ENCODE data around the gene ANKRD24. TPM values are rescaled to one million over a fixed set of nuclear protein-coding genes. Genes with fewer than 3 reads are reported as not detected.
A peak's percentile ranks its signal among the peaks of the same experiment; 100 is the strongest.

ANKRD24 gene
- total RNA-seq, 3 donors from 2014 or later (not counting 1 experiment from before 2014, with no cell fraction given) = 0.65 to 2.2 (median 0.71) TPM

DNA sequence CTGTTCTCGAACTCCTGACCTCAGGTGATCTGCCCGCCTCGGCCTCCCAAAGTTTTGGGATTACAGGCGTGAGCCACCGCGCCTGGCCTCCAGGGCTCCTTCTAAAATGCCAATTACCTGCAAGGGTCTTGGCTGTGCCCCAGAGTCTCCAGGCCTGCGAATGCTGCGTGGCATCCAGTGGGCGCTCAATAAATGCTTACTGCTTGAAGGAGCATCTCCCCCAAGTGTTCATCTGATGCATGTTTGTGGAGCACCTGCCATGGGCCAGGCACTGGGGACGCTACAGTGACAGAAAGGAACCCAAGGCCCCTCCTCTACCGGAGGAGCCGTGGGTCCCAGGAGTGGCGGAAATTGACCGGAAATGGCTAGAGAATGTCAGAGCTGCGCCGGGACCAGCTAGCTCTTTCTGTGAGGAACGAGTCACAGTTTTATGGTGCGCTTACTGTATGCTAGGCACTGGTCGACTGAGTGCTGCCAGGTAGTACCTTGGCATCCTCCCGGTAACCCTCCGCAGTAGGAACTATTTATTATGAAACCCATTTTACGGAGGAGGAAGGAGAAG lies 14.2 kb downstream of the ANKRD24 start:
- peaks cover 38 to 47% of the 10 kb centered on the region in 2 donors for H3K27me3 Mint-ChIP-seq (ENCODE audit: low read depth in 2 of 2)
- intact Hi-C loops (cut with micrococcal nuclease) = no loop called here
- Histone ChIP-seq H3K4me1 (ENCODE audit: control insufficient read depth, insufficient read depth, low read length) (no peaks in the 10 kb centered on the region), H3K36me3 (ENCODE audit: control insufficient read depth, insufficient read depth, low read length) (no peaks in the 10 kb centered on the region), H3K27ac (ENCODE audit: low read length) (no peak overlapping the region), H3K4me3 (ENCODE audit: low read length) (no peak overlapping the region), H3K9me3 (ENCODE audit: control insufficient read depth, insufficient read depth, low read length) (no peaks in the 10 kb centered on the region), H3K27me3 (ENCODE audit: control insufficient read depth, insufficient read depth, low read length) (peaks cover 16% of the 10 kb centered on the region)
- no peak for ATAC-seq
- 90% methylated on average over 22 of the region's 22 CpGs for WGBS (ENCODE audit: insufficient coverage)
- peaks cover 0 to 12% of the 10 kb centered on the region in 2 donors for H3K4me1 Mint-ChIP-seq
- H3K36me3 Mint-ChIP-seq = no peaks in the 10 kb centered on the region
- no peak overlapping the region for H3K27ac Mint-ChIP-seq
- DNase-seq = no peak
- TF ChIP-seq, protein P1, sequence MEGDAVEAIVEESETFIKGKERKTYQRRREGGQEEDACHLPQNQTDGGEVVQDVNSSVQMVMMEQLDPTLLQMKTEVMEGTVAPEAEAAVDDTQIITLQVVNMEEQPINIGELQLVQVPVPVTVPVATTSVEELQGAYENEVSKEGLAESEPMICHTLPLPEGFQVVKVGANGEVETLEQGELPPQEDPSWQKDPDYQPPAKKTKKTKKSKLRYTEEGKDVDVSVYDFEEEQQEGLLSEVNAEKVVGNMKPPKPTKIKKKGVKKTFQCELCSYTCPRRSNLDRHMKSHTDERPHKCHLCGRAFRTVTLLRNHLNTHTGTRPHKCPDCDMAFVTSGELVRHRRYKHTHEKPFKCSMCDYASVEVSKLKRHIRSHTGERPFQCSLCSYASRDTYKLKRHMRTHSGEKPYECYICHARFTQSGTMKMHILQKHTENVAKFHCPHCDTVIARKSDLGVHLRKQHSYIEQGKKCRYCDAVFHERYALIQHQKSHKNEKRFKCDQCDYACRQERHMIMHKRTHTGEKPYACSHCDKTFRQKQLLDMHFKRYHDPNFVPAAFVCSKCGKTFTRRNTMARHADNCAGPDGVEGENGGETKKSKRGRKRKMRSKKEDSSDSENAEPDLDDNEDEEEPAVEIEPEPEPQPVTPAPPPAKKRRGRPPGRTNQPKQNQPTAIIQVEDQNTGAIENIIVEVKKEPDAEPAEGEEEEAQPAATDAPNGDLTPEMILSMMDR (IDR thresholded peaks at IDR 0.05) = no peak
- no peak overlapping the region for H3K4me3 Mint-ChIP-seq
- peaks cover 0 to 6% of the 10 kb centered on the region in 2 donors for H3K9me3 Mint-ChIP-seq

DNA sequence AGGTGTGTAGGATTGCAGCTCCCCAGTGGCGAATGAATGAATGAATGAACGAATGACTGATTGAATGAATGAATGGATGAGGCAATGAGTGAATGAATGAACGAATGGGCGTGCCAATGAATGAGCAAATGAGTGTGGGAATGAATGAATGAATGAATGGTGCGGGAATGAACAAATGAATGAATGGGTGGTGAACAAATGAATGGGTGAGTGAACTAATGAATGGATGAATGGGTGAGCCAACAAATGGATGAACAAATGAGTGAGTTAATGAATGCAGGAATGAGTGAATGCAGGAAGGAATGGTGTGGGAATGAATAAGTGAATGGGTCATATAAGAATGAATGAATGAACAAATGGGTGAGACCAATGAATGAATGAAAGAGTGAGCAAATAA lies 14.7 kb downstream of the ANKRD24 start:
- TF ChIP-seq, protein P1 (IDR thresholded peaks at IDR 0.05) = no peak
- H3K9me3 ChIP-seq (ENCODE audit: control insufficient read depth, insufficient read depth, low read length) = no peaks in the 10 kb centered on the region
- Mint-ChIP-seq H3K4me3 (no peak overlapping the region), H3K9me3 (peaks cover 0 to 6% of the 10 kb centered on the region in 2 donors), H3K27ac (no peak overlapping the region), H3K36me3 (no peaks in the 10 kb centered on the region), H3K27me3 (ENCODE audit: low read depth in 2 of 2) (peaks cover 38 to 47% of the 10 kb centered on the region in 2 donors), H3K4me1 (peaks cover 0 to 12% of the 10 kb centered on the region in 2 donors)
- ATAC-seq = no peak
- H3K27me3 ChIP-seq (ENCODE audit: control insufficient read depth, insufficient read depth, low read length) = peaks cover 16% of the 10 kb centered on the region
- no peak overlapping the region for H3K27ac ChIP-seq (ENCODE audit: low read length)
- no peak for DNase-seq
- H3K36me3 ChIP-seq (ENCODE audit: control insufficient read depth, insufficient read depth, low read length) = no peaks in the 10 kb centered on the region
- H3K4me3 ChIP-seq (ENCODE audit: low read length) = no peak overlapping the region
- 81% methylated on average over 5 of the region's 5 CpGs for WGBS (ENCODE audit: insufficient coverage)
- intact Hi-C loops (cut with micrococcal nuclease) = no loop called here
- H3K4me1 ChIP-seq (ENCODE audit: control insufficient read depth, insufficient read depth, low read length) = no peaks in the 10 kb centered on the region

DNA sequence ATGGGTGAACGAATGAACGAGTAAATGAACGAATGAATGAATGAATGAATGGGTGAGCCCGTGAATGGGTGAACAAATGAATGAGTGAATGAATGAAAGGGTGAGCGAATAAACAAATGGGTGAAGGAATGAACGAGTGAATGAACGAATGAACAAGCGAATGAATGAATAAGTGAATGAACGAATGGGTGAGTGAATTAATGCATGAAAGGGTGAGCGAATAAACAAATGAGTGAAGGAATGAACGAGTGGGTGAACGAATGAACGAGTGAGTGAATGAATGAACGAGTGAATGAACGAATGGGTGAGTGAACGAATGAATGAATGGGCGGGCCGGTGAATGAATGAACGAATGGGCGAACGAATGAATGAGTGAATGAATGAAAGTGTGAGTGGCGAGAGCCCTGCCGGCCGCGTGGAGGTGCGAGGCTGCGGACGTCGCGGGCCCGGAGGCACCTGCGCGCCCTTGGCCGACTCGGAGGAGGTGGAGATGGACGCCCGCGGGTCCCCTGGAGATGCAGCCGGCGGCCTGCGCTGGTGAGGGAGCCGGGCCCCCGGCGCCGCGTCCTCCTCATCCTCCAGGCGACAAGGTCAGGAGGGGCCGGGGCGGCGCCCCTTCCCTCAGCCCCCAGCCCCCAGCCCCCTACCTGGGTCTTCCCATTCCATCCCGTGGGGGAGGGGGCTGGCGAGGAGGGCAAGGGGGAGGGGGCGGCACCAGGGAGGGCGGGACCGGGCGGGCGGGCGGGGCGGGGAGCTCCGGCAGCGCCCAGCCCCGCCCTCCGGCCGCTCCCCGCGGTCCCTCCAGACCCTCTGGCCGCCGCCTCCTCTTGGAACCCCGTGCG lies 15.4 kb downstream of the ANKRD24 start:
- Mint-ChIP-seq H3K4me3 (no peak overlapping the region), H3K27ac (no peak overlapping the region), H3K9me3 (peaks cover 0 to 6% of the 10 kb centered on the region in 2 donors), H3K4me1 (peaks cover 0 to 12% of the 10 kb centered on the region in 2 donors), H3K36me3 (no peaks in the 10 kb centered on the region), H3K27me3 (ENCODE audit: low read depth in 2 of 2) (peaks cover 38 to 47% of the 10 kb centered on the region in 2 donors)
- H3K4me1 ChIP-seq (ENCODE audit: control insufficient read depth, insufficient read depth, low read length) = no peaks in the 10 kb centered on the region
- ATAC-seq (peak in 1 of 3 donors; percentile 34), DNase-seq (no peak)
- intact Hi-C loops (cut with micrococcal nuclease) = no loop called here
- WGBS (ENCODE audit: insufficient coverage) = 17% methylated on average over 66 of the region's 70 CpGs
- no peak overlapping the region for H3K27ac ChIP-seq (ENCODE audit: low read length)
- H3K9me3 ChIP-seq (ENCODE audit: control insufficient read depth, insufficient read depth, low read length) = no peaks in the 10 kb centered on the region
- H3K36me3 ChIP-seq (ENCODE audit: control insufficient read depth, insufficient read depth, low read length) = no peaks in the 10 kb centered on the region
- peaks cover 16% of the 10 kb centered on the region for H3K27me3 ChIP-seq (ENCODE audit: control insufficient read depth, insufficient read depth, low read length)
- H3K4me3 ChIP-seq (ENCODE audit: low read length) = no peak overlapping the region
- TF ChIP-seq, protein P1 (IDR thresholded peaks at IDR 0.05) = no peak
